Panc1 (cell line): ENCODE results near the gene HACL1. TPM values are rescaled to one million over a fixed set of nuclear protein-coding genes. Genes with fewer than 3 reads are reported as not detected.

ENCODE experiments used
- ATAC-seq: fragments of 200-7000 bp; cut with Tn5 transposase; 2 replicates; pipeline ENCODE4 v1.9.1; 2020; ENCODE audit warnings: mild to moderate bottlenecking, moderate library complexity
- BruUV-seq: library from RNA; stranded (reverse); fragments of 400-500 nt; replicated peaks from 2 replicates; lab custom pipeline; 2021; lab: Mats Ljungman, UMichigan
- CTCF ChIA-PET: fragments of 300-600 bp; sonication (Branson Sonifier 250); formaldehyde crosslinking; loops from one replicate; lab custom pipeline; 2022; ENCODE audit warnings: antibody characterized with exemption; lab: Charles Lee
- POLR2A ChIA-PET: fragments of 300-600 bp; sonication (Branson Sonifier 250); formaldehyde crosslinking; loops from one replicate; lab custom pipeline; 2022; ENCODE audit warnings: antibody characterized with exemption; lab: Charles Lee
- DNase-seq: peaks from one replicate; pipeline ENCODE4 v3.0.0-alpha.2; 2010; ENCODE audit warnings: low read depth, low spot score
- H3K27ac ChIP-seq: 2 replicates; pipeline ENCODE4 v1.5.1; 2011; ENCODE audit warnings: mild to moderate bottlenecking, low read length, inconsistent platforms
- H3K27me3 ChIP-seq: fragments of 200-500 bp; sonication (Bioruptor generic); 2 replicates; pipeline ENCODE4 v1.6.0; 2014; ENCODE audit warnings: low read length, inconsistent platforms; ENCODE audit not compliant: control insufficient read depth, insufficient read depth
- H3K36me3 ChIP-seq: fragments of 200-500 bp; sonication (Bioruptor generic); 2 replicates; pipeline ENCODE4 v1.5.1; 2014; ENCODE audit warnings: inconsistent platforms, mild to moderate bottlenecking, low read length, moderate library complexity; ENCODE audit not compliant: control insufficient read depth, insufficient read depth
- H3K4me1 ChIP-seq: 2 replicates; pipeline ENCODE4 v1.5.1; 2011; ENCODE audit warnings: inconsistent platforms, mild to moderate bottlenecking, low read length, moderate library complexity; ENCODE audit not compliant: control insufficient read depth, insufficient read depth
- H3K4me3 ChIP-seq, 2 experiments: 2 replicates each; pipeline ENCODE4 v1.5.1; 2011 to 2012; ENCODE audit warnings: low read depth in 2 of 2, low read length in 2 of 2, mild to moderate bottlenecking in 2 of 2, inconsistent platforms in 1 of 2, moderate library complexity in 1 of 2
- H3K9me3 ChIP-seq: fragments of 200-500 bp; sonication (Bioruptor generic); 2 replicates; pipeline ENCODE4 v1.5.1; 2014; ENCODE audit warnings: low read depth, mild to moderate bottlenecking, inconsistent platforms, low read length, moderate library complexity; ENCODE audit not compliant: control insufficient read depth, insufficient read depth
- CTCF ChIP-seq: fragments of 450-650 bp; IDR thresholded peaks from 2 replicates; pipeline ENCODE4 v1.5.1; 2017; ENCODE audit warnings: mild to moderate bottlenecking
- POLR2AphosphoS5 ChIP-seq: IDR thresholded peaks from 2 replicates; pipeline ENCODE4 v1.6.1; 2012; ENCODE audit warnings: mild to moderate bottlenecking, low read depth, low read length, moderate library complexity
- REST ChIP-seq, 2 experiments: IDR thresholded peaks; 2 replicates each; pipeline ENCODE4 v1.6.1; 2011 to 2012; ENCODE audit warnings: low read depth in 2 of 2, control low read depth in 1 of 2, low read length in 1 of 2, mild to moderate bottlenecking in 1 of 2, moderate library complexity in 1 of 2; ENCODE audit not compliant: insufficient read depth in 1 of 2
- SIN3A ChIP-seq: IDR thresholded peaks from 2 replicates; pipeline ENCODE4 v1.6.1; 2012; ENCODE audit warnings: low read depth, mild to moderate bottlenecking, low read length, moderate library complexity, borderline replicate concordance; ENCODE audit not compliant: insufficient read depth
- TCF7L2 ChIP-seq: IDR thresholded peaks from 2 replicates; pipeline ENCODE4 v1.6.1; 2011; ENCODE audit warnings: mild to moderate bottlenecking, low read depth, low read length, inconsistent platforms
- in situ Hi-C: cut with HindIII; loops from 2 replicates; pipeline ENCODE4 v1.10.0; 2016; ENCODE audit warnings: low sequenced_read_pairs, low pct_unique_long_range_greater_than_20kb
- intact Hi-C: fragments of 100-400 bp; cut with micrococcal nuclease; formaldehyde crosslinking; loops from one replicate; pipeline ENCODE4 v1.10.0; 2022; ENCODE audit not compliant: unreplicated experiment
- total RNA-seq: library from RNA; stranded (reverse); gene quantifications from one replicate; pipeline ENCODE4 v1.2.1, GENCODE V29; 2021; ENCODE audit not compliant: unreplicated experiment

HACL1 gene
- total RNA-seq, 1 experiment from 2014 or later: 26.8 TPM

- in situ Hi-C loops: no loop called here
- no TSS peak for BruUV-seq
- DNase-seq (no peak), ATAC-seq (no peak)
- POLR2A ChIA-PET: no interaction called here
- Histone ChIP-seq H3K4me3 (no peak overlapping the region), H3K9me3 (no peaks in the 10 kb centered on the region), H3K4me1 (no peaks in the 10 kb centered on the region), H3K36me3 (no peaks in the 10 kb centered on the region), H3K27ac (no peak overlapping the region), H3K27me3 (no peaks in the 10 kb centered on the region)
- CTCF ChIA-PET: no interaction called here
- intact Hi-C loops: no loop called here
- TF ChIP-seq CTCF (no peak), TCF7L2 (no peak), REST (IDR thresholded peaks at IDR 0.05; ENCODE audit: insufficient read depth in 1 of 2, low read depth in 2 of 2, low read length in 1 of 2) (no peak), SIN3A (no peak), POLR2AphosphoS5 (no peak)
Observed at GRCh38 chr3:15549846-15550245, 51.5 kb downstream of the HACL1 start.

GRCh38 chr3:15542614-15543013, 58.8 kb downstream of the HACL1 start:
- no peaks in the 10 kb centered on the region for H3K9me3 ChIP-seq
- no peaks in the 10 kb centered on the region for H3K36me3 ChIP-seq
- intact Hi-C loops: no loop called here
- no peaks in the 10 kb centered on the region; the same call in 1 of the 2 replicates for H3K27me3 ChIP-seq
- ATAC-seq: no peak
- no peak for DNase-seq
- BruUV-seq: no TSS peak
- H3K4me1 ChIP-seq: no peaks in the 10 kb centered on the region
- in situ Hi-C loops: no loop called here
- POLR2A ChIA-PET: no interaction called here
- CTCF ChIA-PET: no interaction called here
- H3K4me3 ChIP-seq: no peak overlapping the region
- H3K27ac ChIP-seq: no peak overlapping the region
- TF ChIP-seq TCF7L2 (no peak), REST (IDR thresholded peaks at IDR 0.05; ENCODE audit: insufficient read depth in 1 of 2, low read depth in 2 of 2, low read length in 1 of 2) (no peak), POLR2AphosphoS5 (no peak), SIN3A (no peak), CTCF (no peak)
